Activated naive CD8-positive, alpha-beta T cell treated with anti-CD3 and anti-CD28 coated beads, Interleukin-2, amount 50 U/mL, for 24 hours (primary cell): ENCODE results near the gene GLP2R.

Experiments
- ATAC-seq: fragments of 150-1000 bp; cut with Tn5 transposase; one replicate; pipeline ENCODE4 v1.10.0; 2021
- DNase-seq: peaks from one replicate; pipeline ENCODE4 v3.0.0; 2021
- H3K27ac Mint-ChIP-seq: one replicate; pipeline ENCODE4 v1.8.0; 2021; ENCODE audit warnings: mild to moderate bottlenecking, mixed read lengths
- H3K27me3 Mint-ChIP-seq: one replicate; pipeline ENCODE4 v1.8.0; 2021; ENCODE audit warnings: mixed read lengths
- H3K36me3 Mint-ChIP-seq: one replicate; pipeline ENCODE4 v1.8.0; 2021; ENCODE audit warnings: low read depth, mixed read lengths
- H3K4me1 Mint-ChIP-seq: one replicate; pipeline ENCODE4 v1.8.0; 2021; ENCODE audit warnings: mixed read lengths
- H3K4me3 Mint-ChIP-seq: one replicate; pipeline ENCODE4 v1.8.0; 2021; ENCODE audit warnings: mild to moderate bottlenecking, moderate library complexity, mixed read lengths
- H3K9me3 Mint-ChIP-seq: one replicate; pipeline ENCODE4 v1.8.0; 2021; ENCODE audit warnings: mixed read lengths

Gene GLP2R

GRCh38 chr17:9924735-9925191, 99.0 kb downstream of the GLP2R start:
- no peaks in the 10 kb centered on the region for H3K36me3 Mint-ChIP-seq

GRCh38 chr17:9925457-9925856, 99.7 kb downstream of the GLP2R start:
- Mint-ChIP-seq H3K27ac (no peak overlapping the region), H3K4me1 (no peaks in the 10 kb centered on the region), H3K36me3 (no peaks in the 10 kb centered on the region), H3K4me3 (no peak overlapping the region), H3K9me3 (no peaks in the 10 kb centered on the region), H3K27me3 (no peaks in the 10 kb centered on the region)
- no peak for DNase-seq
- ATAC-seq: no peak

More at GRCh38 chr17:9924735-9925191, 99.0 kb downstream of the GLP2R start:
- Mint-ChIP-seq H3K4me3 (no peak overlapping the region), H3K4me1 (no peaks in the 10 kb centered on the region), H3K9me3 (no peaks in the 10 kb centered on the region), H3K27me3 (no peaks in the 10 kb centered on the region), H3K27ac (no peak overlapping the region)
- DNase-seq (peak; percentile 3), ATAC-seq (peak; percentile 59)

- no peak overlapping the region for H3K27ac Mint-ChIP-seq
- no peaks in the 10 kb centered on the region for H3K27me3 Mint-ChIP-seq
- no peaks in the 10 kb centered on the region for H3K4me1 Mint-ChIP-seq
- ATAC-seq (no peak), DNase-seq (no peak)
- H3K9me3 Mint-ChIP-seq: no peaks in the 10 kb centered on the region
- no peak overlapping the region for H3K4me3 Mint-ChIP-seq
- no peaks in the 10 kb centered on the region for H3K36me3 Mint-ChIP-seq
These were observed 100.6 kb downstream of the GLP2R start for GRCh38 chr17:9926150-9926804.

- Mint-ChIP-seq H3K27ac (no peak overlapping the region), H3K27me3 (no peaks in the 10 kb centered on the region), H3K4me3 (no peak overlapping the region), H3K9me3 (no peaks in the 10 kb centered on the region), H3K36me3 (no peaks in the 10 kb centered on the region), H3K4me1 (no peaks in the 10 kb centered on the region)
- DNase-seq: no peak
- ATAC-seq: no peak
These were observed 103.0 kb downstream of the GLP2R start for GRCh38 chr17:9928601-9929333.

- Mint-ChIP-seq H3K27me3 (no peaks in the 10 kb centered on the region), H3K4me1 (no peaks in the 10 kb centered on the region), H3K27ac (no peak overlapping the region), H3K9me3 (no peaks in the 10 kb centered on the region), H3K36me3 (no peaks in the 10 kb centered on the region), H3K4me3 (no peak overlapping the region)
- DNase-seq: no peak
- ATAC-seq: no peak
These were observed 104.1 kb downstream of the GLP2R start for GRCh38 chr17:9929871-9930270.

GRCh38 chr17:9931144-9931741, 105.5 kb downstream of the GLP2R start:
- H3K4me3 Mint-ChIP-seq: no peak overlapping the region
- H3K36me3 Mint-ChIP-seq: no peaks in the 10 kb centered on the region
- H3K27me3 Mint-ChIP-seq: no peaks in the 10 kb centered on the region
- no peaks in the 10 kb centered on the region for H3K4me1 Mint-ChIP-seq
- no peaks in the 10 kb centered on the region for H3K9me3 Mint-ChIP-seq
- no peak overlapping the region for H3K27ac Mint-ChIP-seq
- DNase-seq: no peak
- ATAC-seq: no peak

GRCh38 chr17:9932491-9932890, 106.8 kb downstream of the GLP2R start:
- no peak for ATAC-seq
- no peak for DNase-seq
- H3K36me3 Mint-ChIP-seq: no peaks in the 10 kb centered on the region
- H3K4me1 Mint-ChIP-seq: no peaks in the 10 kb centered on the region
- H3K9me3 Mint-ChIP-seq: no peaks in the 10 kb centered on the region
- no peak overlapping the region for H3K4me3 Mint-ChIP-seq
- no peak overlapping the region for H3K27ac Mint-ChIP-seq
- H3K27me3 Mint-ChIP-seq: no peaks in the 10 kb centered on the region

- H3K4me3 Mint-ChIP-seq: no peak overlapping the region
- DNase-seq (no peak), ATAC-seq (no peak)
- no peaks in the 10 kb centered on the region for H3K27me3 Mint-ChIP-seq
- H3K4me1 Mint-ChIP-seq: no peaks in the 10 kb centered on the region
- no peak overlapping the region for H3K27ac Mint-ChIP-seq
- H3K9me3 Mint-ChIP-seq: no peaks in the 10 kb centered on the region
- H3K36me3 Mint-ChIP-seq: no peaks in the 10 kb centered on the region
These were observed 108.6 kb downstream of the GLP2R start for GRCh38 chr17:9934331-9934730.

- Mint-ChIP-seq H3K4me3 (no peak overlapping the region), H3K27ac (no peak overlapping the region), H3K9me3 (no peaks in the 10 kb centered on the region)
These were observed 109.7 kb downstream of the GLP2R start for GRCh38 chr17:9935408-9935807.

GRCh38 chr17:9936095-9936494, 110.4 kb downstream of the GLP2R start:
- no peaks in the 10 kb centered on the region for H3K27me3 Mint-ChIP-seq
- H3K4me1 Mint-ChIP-seq: no peaks in the 10 kb centered on the region
- no peak for DNase-seq
- no peaks in the 10 kb centered on the region for H3K9me3 Mint-ChIP-seq
- H3K27ac Mint-ChIP-seq: no peak overlapping the region
- no peaks in the 10 kb centered on the region for H3K36me3 Mint-ChIP-seq
- H3K4me3 Mint-ChIP-seq: no peak overlapping the region
- ATAC-seq: no peak

More at GRCh38 chr17:9935408-9935807, 109.7 kb downstream of the GLP2R start:
- Mint-ChIP-seq H3K27me3 (no peaks in the 10 kb centered on the region), H3K4me1 (no peaks in the 10 kb centered on the region), H3K36me3 (no peaks in the 10 kb centered on the region)
- ATAC-seq: no peak
- no peak for DNase-seq

- Mint-ChIP-seq H3K4me1 (no peaks in the 10 kb centered on the region), H3K27ac (no peak overlapping the region), H3K36me3 (no peaks in the 10 kb centered on the region), H3K4me3 (no peak overlapping the region), H3K9me3 (no peaks in the 10 kb centered on the region), H3K27me3 (no peaks in the 10 kb centered on the region)
- ATAC-seq (no peak), DNase-seq (no peak)
These were observed 111.6 kb downstream of the GLP2R start for GRCh38 chr17:9937241-9937761.

- H3K4me3 Mint-ChIP-seq: no peak overlapping the region
- H3K4me1 Mint-ChIP-seq: no peaks in the 10 kb centered on the region
- H3K27me3 Mint-ChIP-seq: no peaks in the 10 kb centered on the region
- H3K9me3 Mint-ChIP-seq: no peaks in the 10 kb centered on the region
- H3K36me3 Mint-ChIP-seq: no peaks in the 10 kb centered on the region
- ATAC-seq (no peak), DNase-seq (no peak)
- H3K27ac Mint-ChIP-seq: no peak overlapping the region
These were observed 112.2 kb downstream of the GLP2R start for GRCh38 chr17:9937901-9938300.

- no peaks in the 10 kb centered on the region for H3K36me3 Mint-ChIP-seq
- ATAC-seq: no peak
These were observed 113.0 kb downstream of the GLP2R start for GRCh38 chr17:9938764-9939163.

GRCh38 chr17:9940841-9941240, 115.1 kb downstream of the GLP2R start:
- no peak overlapping the region for H3K27ac Mint-ChIP-seq
- DNase-seq: no peak
- H3K36me3 Mint-ChIP-seq: no peaks in the 10 kb centered on the region
- no peak overlapping the region for H3K4me3 Mint-ChIP-seq
- H3K27me3 Mint-ChIP-seq: no peaks in the 10 kb centered on the region
- no peaks in the 10 kb centered on the region for H3K9me3 Mint-ChIP-seq
- H3K4me1 Mint-ChIP-seq: no peaks in the 10 kb centered on the region
- no peak for ATAC-seq

More at GRCh38 chr17:9938764-9939163, 113.0 kb downstream of the GLP2R start:
- DNase-seq: no peak
- Mint-ChIP-seq H3K9me3 (no peaks in the 10 kb centered on the region), H3K4me1 (no peaks in the 10 kb centered on the region), H3K4me3 (no peak overlapping the region), H3K27me3 (no peaks in the 10 kb centered on the region), H3K27ac (no peak overlapping the region)

- Mint-ChIP-seq H3K27ac (no peak overlapping the region), H3K4me3 (no peak overlapping the region), H3K27me3 (no peaks in the 10 kb centered on the region), H3K4me1 (no peaks in the 10 kb centered on the region), H3K36me3 (no peaks in the 10 kb centered on the region), H3K9me3 (no peaks in the 10 kb centered on the region)
- no peak for DNase-seq
- ATAC-seq: no peak
These were observed 115.6 kb downstream of the GLP2R start for GRCh38 chr17:9941305-9941704.
